Left renal pelvis (tissue), 4 donors: Measurements from ENCODE around the gene F8A3. TPM values are rescaled to one million over a fixed set of nuclear protein-coding genes. Genes with fewer than 3 reads are reported as not detected.
"Not testable (repeated sequence)": the region's sequence is repeated elsewhere in the genome, so short reads cannot be mapped to it uniquely, and the experiment has no call there.

Source experiments
- DNase-seq, 4 donors: peaks; one replicate each; pipeline ENCODE4 v3.0.0-alpha.2; 2013; ENCODE audit warnings: low read depth in 4 of 4, low spot score in 3 of 4
- polyA plus RNA-seq, 4 donors: library from polyadenylated mRNA; unstranded; fragments of 120-200 nt; gene quantifications; one replicate each; pipeline ENCODE4 v1.2.1, GENCODE V29; 2013; ENCODE audit not compliant: insufficient read length in 4 of 4

Gene F8A3
- polyA plus RNA-seq = 10 to 100 TPM in 2 of 4 donors, 1 to 10 TPM in 2; 7.6 to 12.5 (median 9.7) TPM

GRCh38 chrX:155458471-155458870, at the start of gene F8A3:
F8A3 (minus strand) TSS chrX:155458620; CDS start chrX:155458600, 20 bp downstream.
- DNase-seq = not testable (repeated sequence)

GRCh38 chrX:155505296-155505695, 46.9 kb upstream of the F8A3 start:
- no peak for DNase-seq

GRCh38 chrX:155495134-155495533, 36.7 kb upstream of the F8A3 start:
- not testable (repeated sequence) for DNase-seq

- DNase-seq = not testable (repeated sequence)
Measured at GRCh38 chrX:155491421-155491820, 33.0 kb upstream of the F8A3 start.

- DNase-seq = not testable (repeated sequence)
Measured at GRCh38 chrX:155477136-155477535, 18.7 kb upstream of the F8A3 start.

GRCh38 chrX:155466269-155466938, 8.0 kb upstream of the F8A3 start:
- DNase-seq = not testable (repeated sequence)

GRCh38 chrX:155460501-155460900, 2.1 kb upstream of the F8A3 start:
- not testable (repeated sequence) for DNase-seq

- not testable (repeated sequence) for DNase-seq
Measured at GRCh38 chrX:155457761-155458447, 516 bp downstream of the F8A3 start.

- DNase-seq = no peak
Measured at GRCh38 chrX:155441097-155441496, 17.3 kb downstream of the F8A3 start.

GRCh38 chrX:155435744-155436112, 22.7 kb downstream of the F8A3 start:
- no peak for DNase-seq

GRCh38 chrX:155434906-155435743, 23.3 kb downstream of the F8A3 start:
- DNase-seq = no peak

GRCh38 chrX:155417769-155418168, 40.7 kb downstream of the F8A3 start:
- DNase-seq = no peak

Other genes with a start within 250 kb of the F8A3 start
- 100 to 1,000 TPM in 1 of 4 donors, 10 to 100 TPM in 3; 75.3 to 119 (median 82.7) TPM for gene VBP1, start 242.2 kb downstream of the F8A3 start, polyA plus RNA-seq
- gene RAB39B, start 194.1 kb downstream of the F8A3 start, polyA plus RNA-seq = 1 to 10 TPM; 1.1 to 3.6 (median 3.3) TPM
- gene CLIC2, start 124.0 kb downstream of the F8A3 start, polyA plus RNA-seq = 1 to 10 TPM; 3.5 to 8.4 (median 4.1) TPM
- not detected for gene F8A2, start 76.5 kb downstream of the F8A3 start, polyA plus RNA-seq
- gene SPRY3, start 154.0 kb upstream of the F8A3 start, polyA plus RNA-seq = 1 to 10 TPM; 1.6 to 2.3 (median 1.8) TPM
- 10 to 100 TPM; 21.2 to 30.8 (median 27.5) TPM for gene TMLHE, start 154.3 kb upstream of the F8A3 start, polyA plus RNA-seq